Measurements from ENCODE around the gene MPP3. TPM values are rescaled to one million over a fixed set of nuclear protein-coding genes. Genes with fewer than 3 reads are reported as not detected.

MPP3 gene
- total and polyA plus RNA-seq, 10 of the 15 experiments (the other 5 are each of a cell fraction or from before 2014, with no cell fraction given) = not detected

DNA sequence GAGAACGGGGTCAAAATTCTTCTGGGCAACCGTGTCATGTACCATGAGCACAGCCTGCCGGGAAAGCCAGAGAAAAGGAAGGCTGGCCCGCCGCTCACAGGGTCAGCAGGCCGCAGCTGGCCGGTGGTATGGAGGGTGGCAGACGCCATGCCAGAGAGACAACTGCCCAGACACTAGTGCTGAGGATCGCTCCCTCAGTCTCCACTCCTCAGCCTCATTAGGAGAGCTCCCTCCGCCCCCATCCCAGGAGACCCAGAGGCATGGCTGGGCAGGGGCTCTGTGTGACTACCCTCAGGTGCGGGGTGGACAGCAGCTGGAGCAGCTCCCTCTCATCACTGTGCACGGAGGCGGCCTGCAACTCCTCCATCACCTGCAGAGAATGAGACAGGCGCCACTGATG lies 3.2 kb downstream of the MPP3 start (continued):
- TF ChIP-seq, protein P1, sequence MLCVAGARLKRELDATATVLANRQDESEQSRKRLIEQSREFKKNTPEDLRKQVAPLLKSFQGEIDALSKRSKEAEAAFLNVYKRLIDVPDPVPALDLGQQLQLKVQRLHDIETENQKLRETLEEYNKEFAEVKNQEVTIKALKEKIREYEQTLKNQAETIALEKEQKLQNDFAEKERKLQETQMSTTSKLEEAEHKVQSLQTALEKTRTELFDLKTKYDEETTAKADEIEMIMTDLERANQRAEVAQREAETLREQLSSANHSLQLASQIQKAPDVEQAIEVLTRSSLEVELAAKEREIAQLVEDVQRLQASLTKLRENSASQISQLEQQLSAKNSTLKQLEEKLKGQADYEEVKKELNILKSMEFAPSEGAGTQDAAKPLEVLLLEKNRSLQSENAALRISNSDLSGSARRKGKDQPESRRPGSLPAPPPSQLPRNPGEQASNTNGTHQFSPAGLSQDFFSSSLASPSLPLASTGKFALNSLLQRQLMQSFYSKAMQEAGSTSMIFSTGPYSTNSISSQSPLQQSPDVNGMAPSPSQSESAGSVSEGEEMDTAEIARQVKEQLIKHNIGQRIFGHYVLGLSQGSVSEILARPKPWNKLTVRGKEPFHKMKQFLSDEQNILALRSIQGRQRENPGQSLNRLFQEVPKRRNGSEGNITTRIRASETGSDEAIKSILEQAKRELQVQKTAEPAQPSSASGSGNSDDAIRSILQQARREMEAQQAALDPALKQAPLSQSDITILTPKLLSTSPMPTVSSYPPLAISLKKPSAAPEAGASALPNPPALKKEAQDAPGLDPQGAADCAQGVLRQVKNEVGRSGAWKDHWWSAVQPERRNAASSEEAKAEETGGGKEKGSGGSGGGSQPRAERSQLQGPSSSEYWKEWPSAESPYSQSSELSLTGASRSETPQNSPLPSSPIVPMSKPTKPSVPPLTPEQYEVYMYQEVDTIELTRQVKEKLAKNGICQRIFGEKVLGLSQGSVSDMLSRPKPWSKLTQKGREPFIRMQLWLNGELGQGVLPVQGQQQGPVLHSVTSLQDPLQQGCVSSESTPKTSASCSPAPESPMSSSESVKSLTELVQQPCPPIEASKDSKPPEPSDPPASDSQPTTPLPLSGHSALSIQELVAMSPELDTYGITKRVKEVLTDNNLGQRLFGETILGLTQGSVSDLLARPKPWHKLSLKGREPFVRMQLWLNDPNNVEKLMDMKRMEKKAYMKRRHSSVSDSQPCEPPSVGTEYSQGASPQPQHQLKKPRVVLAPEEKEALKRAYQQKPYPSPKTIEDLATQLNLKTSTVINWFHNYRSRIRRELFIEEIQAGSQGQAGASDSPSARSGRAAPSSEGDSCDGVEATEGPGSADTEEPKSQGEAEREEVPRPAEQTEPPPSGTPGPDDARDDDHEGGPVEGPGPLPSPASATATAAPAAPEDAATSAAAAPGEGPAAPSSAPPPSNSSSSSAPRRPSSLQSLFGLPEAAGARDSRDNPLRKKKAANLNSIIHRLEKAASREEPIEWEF (IDR thresholded peaks at IDR 0.05; ENCODE audit: insufficient replicate concordance, low read depth, low read length) = no peak

DNA sequence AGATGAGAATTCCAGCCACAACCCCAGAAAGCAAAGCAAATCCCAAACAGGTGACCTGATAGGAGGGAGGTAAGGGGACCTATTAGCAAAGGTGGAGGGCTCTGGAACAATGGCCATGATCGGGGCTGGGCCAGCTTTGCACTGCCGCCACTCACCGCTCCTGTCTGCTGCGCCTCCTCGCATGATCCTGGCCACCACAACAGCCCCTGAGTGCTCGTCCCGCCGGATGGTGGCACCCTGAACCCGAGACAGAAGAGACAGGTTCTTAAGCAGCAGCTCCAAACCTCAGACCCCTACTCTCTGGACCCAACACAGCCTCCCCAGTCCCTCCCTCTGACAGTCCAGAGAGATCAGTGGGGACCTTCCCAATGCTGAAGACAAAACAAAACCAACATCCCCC lies 5.3 kb downstream of the MPP3 start:
- CTCF ChIA-PET = interaction anchor here (1.0 kb wide), 1 partner anchor 18 kb away, joined by 3 read pairs; no protein-coding TSS in a partner anchor
- intact Hi-C loops (cut with micrococcal nuclease; ENCODE audit: unreplicated experiment) = no loop called here
- RAD21 ChIA-PET (ENCODE audit: unreplicated experiment) = interaction anchor here (1.0 kb wide), 1 partner anchor 17 kb away, joined by 3 read pairs; no protein-coding TSS in a partner anchor
- H3K4me1 ChIP-seq (ENCODE audit: control insufficient read depth, insufficient read depth, low read length) = no peaks in the 10 kb centered on the region
- H2AFZ ChIP-seq (ENCODE audit: control insufficient read depth, low read depth, low read length) = no peak overlapping the region
- no TSS peak for BruUV-seq (replicated peaks)
- no peaks in the 10 kb centered on the region for H3K79me2 ChIP-seq (ENCODE audit: control insufficient read depth, insufficient read depth, low read length)
- POLR2A ChIA-PET = no interaction called here
- FAIRE-seq = no peak
- H3K4me3 ChIP-seq = no peak overlapping the region
- H3K9me3 ChIP-seq (replicated peaks; ENCODE audit: control insufficient read depth, insufficient read depth, low read length) = no peaks in the 10 kb centered on the region
- H3K27me3 ChIP-seq (replicated peaks in 1 of 2; ENCODE audit: control insufficient read depth in 2 of 2, insufficient read depth in 2 of 2, low read length in 1 of 2) = peaks cover 0 to 7% of the 10 kb centered on the region in 2 experiments; a peak in 3 of 4 replicates
- no peak for DNase-seq (ENCODE audit: low read depth, low spot score)
- no peak overlapping the region for H3K9ac ChIP-seq (ENCODE audit: control insufficient read depth, insufficient read depth, low read length)
- TF ChIP-seq NR2C2 (IDR thresholded peaks at IDR 0.05; ENCODE audit: borderline replicate concordance, control insufficient read depth, insufficient read length, low read depth) (no peak), YBX1 (IDR thresholded peaks at IDR 0.05) (no peak), SUPT20H (IDR thresholded peaks at IDR 0.05; ENCODE audit: borderline replicate concordance, control insufficient read depth, low read depth, low read length) (no peak)
- in situ Hi-C loops (cut with MboI) = no loop called here
- H4K20me1 ChIP-seq (ENCODE audit: control insufficient read depth, insufficient read depth) = no peaks in the 10 kb centered on the region
- H3K4me2 ChIP-seq (ENCODE audit: control insufficient read depth, insufficient read depth) = no peak overlapping the region
- WGBS (ENCODE audit: insufficient coverage, insufficient replicate concordance, low lambda C conversion rate, missing lambda C conversion rate) = 58% methylated on average over 9 of the region's 9 CpGs
- SMC1A ChIA-PET (ENCODE audit: uncharacterized antibody, unreplicated experiment) = interaction anchor here (0.7 to 1.0 kb wide), 2 partner anchors 13 to 155 kb away, joined by 3 read pairs; no protein-coding TSS in a partner anchor
- H3K27ac ChIP-seq (ENCODE audit: control insufficient read depth, insufficient read depth) = no peak overlapping the region
- no peak for ATAC-seq
- H3K36me3 ChIP-seq (ENCODE audit: control insufficient read depth in 2 of 2, insufficient read depth in 2 of 2, low read length in 1 of 2) = no peaks in the 10 kb centered on the region

All from GM12878 (cell line).